Right atrium auricular region (tissue), 2 donors: ENCODE data around the gene ACSL3. TPM values are rescaled to one million over a fixed set of nuclear protein-coding genes. Genes with fewer than 3 reads are reported as not detected.
"Not testable (repeated sequence)": the region's sequence is repeated elsewhere in the genome, so short reads cannot be mapped to it uniquely, and the experiment has no call there.

ENCODE experiments used
- DNase-seq: peaks from one replicate; pipeline ENCODE4 v3.0.0-alpha.2; 2019; ENCODE audit warnings: low spot score
- H3K27ac ChIP-seq, 2 donors: fragments of 200-600 bp; sonication (generic); 1 replicate in 1 of 2; 2 replicates in 1 of 2; pipeline ENCODE4 v1.5.1; 2016 to 2019
- H3K27me3 ChIP-seq, 2 donors: fragments of 200-600 bp; sonication (generic); one replicate each; pipeline versions ENCODE4 v1.5.1 to v1.6.0; 2017 to 2019
- H3K36me3 ChIP-seq: fragments of 200-600 bp; sonication (generic); one replicate; pipeline ENCODE4 v1.5.1; 2016
- H3K4me1 ChIP-seq, 2 donors: fragments of 200-600 bp; sonication (generic); one replicate each; pipeline versions ENCODE4 v1.5.1 to v1.6.0; 2017 to 2019
- H3K4me3 ChIP-seq, 2 donors: fragments of 200-600 bp; sonication (generic); 1 replicate in 1 of 2; 2 replicates in 1 of 2; pipeline ENCODE4 v1.5.1; 2017 to 2019; ENCODE audit warnings: mild to moderate bottlenecking in 1 of 2, moderate library complexity in 1 of 2
- H3K9me3 ChIP-seq, 2 donors: fragments of 200-600 bp; sonication (generic); one replicate each; pipeline ENCODE4 v1.5.1; 2019
- total RNA-seq, 2 donors: library from RNA; depleted of rRNA; stranded (reverse); fragments of >200 nt; gene quantifications; one replicate each; pipeline ENCODE4 v1.1.0, GENCODE V29; 2016
- TF ChIP-seq, protein P1 (sequence below), 2 donors: fragments of 200-600 bp; sonication (generic); IDR thresholded peaks; one replicate each; pipeline ENCODE4 v1.5.1; 2019; ENCODE audit warnings: antibody characterized with exemption in 2 of 2

Gene ACSL3
- total RNA-seq, 2 donors from 2014 or later = 29.0 to 35.7 TPM

DNA sequence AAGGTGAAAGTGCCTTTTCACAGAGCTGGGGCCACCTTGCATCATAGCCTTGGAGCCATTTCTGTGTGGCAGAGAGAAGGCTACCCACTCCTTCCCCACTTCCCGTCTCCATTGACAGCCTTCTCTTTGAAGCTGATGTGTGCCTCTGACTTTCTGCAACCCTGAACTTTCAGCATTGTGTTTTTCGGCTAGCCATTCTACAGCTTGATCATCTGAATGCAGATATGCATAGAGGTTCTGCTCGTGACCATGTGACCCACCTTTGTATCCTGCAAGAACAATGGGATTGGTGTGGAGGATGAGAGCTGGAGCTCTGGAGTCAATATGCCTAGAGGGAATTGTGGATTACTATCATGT is 122.1 kb downstream of the ACSL3 start:
- no peak overlapping the region for H3K4me3 ChIP-seq
- DNase-seq = peak; percentile 49
- TF ChIP-seq, protein P1, sequence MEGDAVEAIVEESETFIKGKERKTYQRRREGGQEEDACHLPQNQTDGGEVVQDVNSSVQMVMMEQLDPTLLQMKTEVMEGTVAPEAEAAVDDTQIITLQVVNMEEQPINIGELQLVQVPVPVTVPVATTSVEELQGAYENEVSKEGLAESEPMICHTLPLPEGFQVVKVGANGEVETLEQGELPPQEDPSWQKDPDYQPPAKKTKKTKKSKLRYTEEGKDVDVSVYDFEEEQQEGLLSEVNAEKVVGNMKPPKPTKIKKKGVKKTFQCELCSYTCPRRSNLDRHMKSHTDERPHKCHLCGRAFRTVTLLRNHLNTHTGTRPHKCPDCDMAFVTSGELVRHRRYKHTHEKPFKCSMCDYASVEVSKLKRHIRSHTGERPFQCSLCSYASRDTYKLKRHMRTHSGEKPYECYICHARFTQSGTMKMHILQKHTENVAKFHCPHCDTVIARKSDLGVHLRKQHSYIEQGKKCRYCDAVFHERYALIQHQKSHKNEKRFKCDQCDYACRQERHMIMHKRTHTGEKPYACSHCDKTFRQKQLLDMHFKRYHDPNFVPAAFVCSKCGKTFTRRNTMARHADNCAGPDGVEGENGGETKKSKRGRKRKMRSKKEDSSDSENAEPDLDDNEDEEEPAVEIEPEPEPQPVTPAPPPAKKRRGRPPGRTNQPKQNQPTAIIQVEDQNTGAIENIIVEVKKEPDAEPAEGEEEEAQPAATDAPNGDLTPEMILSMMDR (IDR thresholded peaks at IDR 0.05) = no peak

GRCh38 chr2:222984908-222985307 is 124.1 kb downstream of the ACSL3 start:
- peaks cover 0 to 3% of the 10 kb centered on the region in 2 donors for H3K4me1 ChIP-seq
- H3K27ac ChIP-seq = no peak overlapping the region
- no peaks in the 10 kb centered on the region for H3K36me3 ChIP-seq
- DNase-seq = no peak
- H3K27me3 ChIP-seq = no peaks in the 10 kb centered on the region
- H3K9me3 ChIP-seq = peaks cover 0 to 9% of the 10 kb centered on the region in 2 donors
- TF ChIP-seq, protein P1 (IDR thresholded peaks at IDR 0.05) = no peak
- no peak overlapping the region for H3K4me3 ChIP-seq

More for the DNA sequence above, 122.1 kb downstream of the ACSL3 start:
- Histone ChIP-seq H3K27me3 (no peaks in the 10 kb centered on the region), H3K4me1 (peaks cover 0 to 3% of the 10 kb centered on the region in 2 donors), H3K36me3 (no peaks in the 10 kb centered on the region), H3K27ac (no peak overlapping the region), H3K9me3 (peaks cover 0 to 9% of the 10 kb centered on the region in 2 donors)

DNA sequence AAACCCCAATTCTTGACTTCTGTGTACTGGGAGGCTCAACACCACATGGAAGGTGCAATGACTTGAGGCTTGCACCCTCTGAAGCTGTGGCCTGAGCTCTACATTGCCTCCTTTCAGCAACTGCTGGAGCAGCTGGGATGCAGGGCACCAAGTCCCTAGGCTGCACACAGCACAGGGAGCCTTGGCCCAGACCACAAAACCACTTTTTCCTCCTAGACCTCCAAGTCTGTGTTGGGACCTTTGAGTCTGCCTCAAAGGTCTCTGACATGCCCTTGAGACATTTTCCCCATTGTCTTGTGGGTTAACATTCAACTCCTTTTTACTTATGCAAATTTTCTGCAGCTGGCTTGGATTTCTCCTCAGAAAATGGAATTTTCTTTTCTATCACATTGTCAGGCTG is 128.6 kb downstream of the ACSL3 start:
- no peak for DNase-seq
- TF ChIP-seq, protein P1 (IDR thresholded peaks at IDR 0.05) = no peak
- Histone ChIP-seq H3K9me3 (peaks cover 0 to 9% of the 10 kb centered on the region in 2 donors), H3K27me3 (no peaks in the 10 kb centered on the region), H3K27ac (no peak overlapping the region), H3K36me3 (no peaks in the 10 kb centered on the region), H3K4me1 (peaks cover 0 to 8% of the 10 kb centered on the region in 2 donors), H3K4me3 (no peak overlapping the region)

- not testable (repeated sequence) for H3K4me3 ChIP-seq, H3K27ac ChIP-seq, H3K36me3 ChIP-seq, H3K27me3 ChIP-seq, H3K9me3 ChIP-seq, DNase-seq
- peaks cover 0 to 16% of the 10 kb centered on the region in 2 donors for H3K4me1 ChIP-seq
These were observed 129.4 kb downstream of the ACSL3 start for GRCh38 chr2:222990206-222990605.

- DNase-seq = no peak
- Histone ChIP-seq H3K4me1 (peaks cover 0 to 19% of the 10 kb centered on the region in 2 donors), H3K27ac (no peak overlapping the region), H3K27me3 (no peaks in the 10 kb centered on the region), H3K9me3 (no peaks in the 10 kb centered on the region), H3K4me3 (no peak overlapping the region), H3K36me3 (no peaks in the 10 kb centered on the region)
- TF ChIP-seq, protein P1 (IDR thresholded peaks at IDR 0.05) = no peak
These were observed 131.3 kb downstream of the ACSL3 start for GRCh38 chr2:222992137-222992536.

Other genes with a start within 250 kb of the ACSL3 start
- 10 to 100 TPM; 11.3 to 13.7 TPM for gene FARSB, start 204.9 kb upstream of the ACSL3 start, total RNA-seq
- gene MOGAT1, start 189.4 kb upstream of the ACSL3 start, total RNA-seq = not detected
- 1 to 10 TPM; 3.4 to 4.0 TPM for gene KCNE4, start 191.2 kb downstream of the ACSL3 start, total RNA-seq